GM21786 (cell line): ENCODE data around the gene CCDC27.

ENCODE experiments used
- ATAC-seq: cut with Tn5 transposase; IDR thresholded peaks from one replicate; pipeline ENCODE4 v1.9.1; 2021; ENCODE audit not compliant: unreplicated experiment

The CCDC27 gene

GRCh38 chr1:3774276-3774945 is 22.2 kb downstream of the CCDC27 start:
- ATAC-seq = no peak

- no peak for ATAC-seq
Measured at GRCh38 chr1:3774946-3775489, 22.8 kb downstream of the CCDC27 start.

- ATAC-seq = no peak
Measured at GRCh38 chr1:3775490-3776230, 23.4 kb downstream of the CCDC27 start.

GRCh38 chr1:3776231-3776961 is 24.1 kb downstream of the CCDC27 start:
- no peak for ATAC-seq

- no peak for ATAC-seq
Measured at GRCh38 chr1:3777078-3777547, 24.9 kb downstream of the CCDC27 start.

- no peak for ATAC-seq
Measured at GRCh38 chr1:3777647-3778589, 25.7 kb downstream of the CCDC27 start.

- no peak for ATAC-seq
Measured at GRCh38 chr1:3778590-3779264, 26.5 kb downstream of the CCDC27 start.

- ATAC-seq = no peak
Measured at GRCh38 chr1:3779265-3779911, 27.1 kb downstream of the CCDC27 start.

GRCh38 chr1:3779912-3780416 is 27.7 kb downstream of the CCDC27 start:
- ATAC-seq = no peak

GRCh38 chr1:3780901-3781300 is 28.7 kb downstream of the CCDC27 start:
- no peak for ATAC-seq

- no peak for ATAC-seq
Measured at GRCh38 chr1:3783651-3784474, 31.6 kb downstream of the CCDC27 start.

GRCh38 chr1:3785045-3785444 is 32.8 kb downstream of the CCDC27 start:
- ATAC-seq = no peak

- no peak for ATAC-seq
Measured at GRCh38 chr1:3785456-3786157, 33.4 kb downstream of the CCDC27 start.

- no peak for ATAC-seq
Measured at GRCh38 chr1:3786468-3787348, 34.5 kb downstream of the CCDC27 start.

- ATAC-seq = no peak
Measured at GRCh38 chr1:3787349-3787715, 35.1 kb downstream of the CCDC27 start.

- no peak for ATAC-seq
Measured at GRCh38 chr1:3787745-3788605, 35.7 kb downstream of the CCDC27 start.
